Stimulated activated CD8-positive, alpha-beta memory T cell treated with anti-CD3 and anti-CD28 coated beads, Interleukin-7, amount 100 ng/mL, for 48 hours (primary cell): ENCODE results near the gene SLC30A5.

Experiments
- DNase-seq, 2 donors: peaks; one replicate each; pipeline ENCODE4 v3.0.0-alpha.2; 2020; ENCODE audit warnings: low read depth in 1 of 2; ENCODE audit errors: extremely low read depth in 1 of 2

The SLC30A5 gene

GRCh38 chr5:69166686-69167492, 73.1 kb downstream of the SLC30A5 start, which contains the start of gene CCNB1:
CCNB1 (plus strand) TSS chr5:69167150; CDS start chr5:69167263, 113 bp downstream.
- DNase-seq = peak; percentile 97 to 98

GRCh38 chr5:69167493-69167855, 73.7 kb downstream of the SLC30A5 start:
- no peak for DNase-seq

GRCh38 chr5:69167929-69168328, 74.1 kb downstream of the SLC30A5 start:
- DNase-seq = no peak

- no peak for DNase-seq
These were observed 76.7 kb downstream of the SLC30A5 start for GRCh38 chr5:69170495-69170894.

- DNase-seq = no peak
These were observed 77.2 kb downstream of the SLC30A5 start for GRCh38 chr5:69170969-69171368.
